Measurements from ENCODE around the gene ZFP92. TPM values are rescaled to one million over a fixed set of nuclear protein-coding genes. Genes with fewer than 3 reads are reported as not detected.
"Not testable (repeated sequence)": the region's sequence is repeated elsewhere in the genome, so short reads cannot be mapped to it uniquely, and the experiment has no call there.

The ZFP92 gene
- total and polyA plus RNA-seq, 2 donors (not counting 3 experiments of a cell fraction or from before 2014, with no cell fraction given): 0.36 to 1.2 TPM

DNA sequence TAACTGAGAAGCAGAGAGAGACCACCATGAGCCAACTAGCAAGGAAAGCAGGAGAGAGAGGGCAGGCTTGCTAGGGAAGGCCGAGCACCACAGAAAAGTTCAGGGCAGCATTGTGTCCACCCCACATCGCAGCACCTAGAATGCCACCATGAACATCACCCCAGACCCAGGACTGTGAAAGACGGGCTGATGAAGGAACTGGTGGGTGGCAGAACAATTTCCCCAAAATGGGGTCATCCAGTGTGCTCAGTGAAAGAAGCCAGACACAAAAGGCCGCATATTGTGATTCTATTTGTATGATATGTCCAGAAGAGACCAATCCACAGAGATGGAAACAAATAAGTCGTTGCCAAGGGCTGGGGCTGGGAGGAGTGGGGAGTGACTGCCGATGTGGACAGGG, 26.9 kb upstream of the ZFP92 start:
- CTCF ChIA-PET: no interaction called here
- H3K4me2 ChIP-seq (ENCODE audit: insufficient read depth, low read length): no peak overlapping the region

DNA sequence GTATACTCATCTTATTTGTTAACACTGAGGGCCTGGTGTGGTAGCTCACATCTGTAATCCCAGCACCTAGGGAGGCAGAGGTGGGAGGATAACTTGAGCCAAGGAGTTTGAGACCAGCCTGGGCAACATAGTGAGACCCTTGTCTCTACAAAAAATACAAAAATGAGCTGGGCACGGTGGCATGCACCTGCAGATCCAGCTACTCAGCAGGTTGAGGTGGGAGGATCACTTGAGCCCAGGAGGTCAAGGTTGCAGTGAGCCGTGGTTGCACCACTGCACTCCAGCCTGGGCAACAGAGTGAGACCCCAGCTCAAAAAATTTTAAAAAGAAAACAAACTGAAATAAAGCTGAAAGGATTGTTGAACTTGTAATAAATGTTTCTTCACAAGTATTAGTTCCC, 26.3 kb upstream of the ZFP92 start:
- H3K9me1 ChIP-seq (replicated peaks; ENCODE audit: control insufficient read depth, extremely low read depth, insufficient read depth, low read length); BruUV-seq (replicated peaks); H3K79me2 ChIP-seq (ENCODE audit: control insufficient read depth, insufficient read depth, low read length); H3K4me3 ChIP-seq (replicated peaks in 1 of 3; ENCODE audit: insufficient read depth in 1 of 3, low read depth in 1 of 3, low read length in 3 of 3); H3K4me2 ChIP-seq (ENCODE audit: insufficient read depth, low read length); POLR2A ChIA-PET; H3K9ac ChIP-seq (replicated peaks; ENCODE audit: extremely low read depth, insufficient read depth, low read length); H3K27ac ChIP-seq (ENCODE audit: insufficient read depth, low read depth, low read length); FAIRE-seq; CTCF ChIA-PET; DNase-seq (ENCODE audit: low read depth, low spot score); H3K36me3 ChIP-seq (ENCODE audit: control insufficient read depth in 2 of 2, extremely low read depth in 1 of 2, insufficient read depth in 2 of 2, low read length in 2 of 2); H3K4me1 ChIP-seq (ENCODE audit: control insufficient read depth, extremely low read depth, insufficient read depth, low read length); intact Hi-C loops (cut with micrococcal nuclease); H3K9me3 ChIP-seq (replicated peaks; ENCODE audit: control insufficient read depth, insufficient read depth, low read length); H2AFZ ChIP-seq (ENCODE audit: low read depth, low read length); dilution Hi-C loops (cut with MboI; ENCODE audit: extremely low pct_ligation_motif_present, low sequenced_read_pairs); H4K20me1 ChIP-seq (replicated peaks; ENCODE audit: control insufficient read depth, extremely low read depth, insufficient read depth, low read length); H3K27me3 ChIP-seq (ENCODE audit: control insufficient read depth in 2 of 2, insufficient read depth in 2 of 2, low read length in 2 of 2): not testable (repeated sequence)

More for the DNA sequence above, 26.9 kb upstream of the ZFP92 start:
- H3K27ac ChIP-seq (ENCODE audit: insufficient read depth, low read depth, low read length): no peak overlapping the region
- no peak overlapping the region for H3K9ac ChIP-seq (replicated peaks; ENCODE audit: extremely low read depth, insufficient read depth, low read length)
- H3K27me3 ChIP-seq (ENCODE audit: control insufficient read depth in 2 of 2, insufficient read depth in 2 of 2, low read length in 2 of 2): no peaks in the 10 kb centered on the region
- H3K9me3 ChIP-seq (replicated peaks; ENCODE audit: control insufficient read depth, insufficient read depth, low read length): no peaks in the 10 kb centered on the region
- no peaks in the 10 kb centered on the region for H3K4me1 ChIP-seq (ENCODE audit: control insufficient read depth, extremely low read depth, insufficient read depth, low read length)
- H2AFZ ChIP-seq (ENCODE audit: low read depth, low read length): no peak overlapping the region
- H4K20me1 ChIP-seq (replicated peaks; ENCODE audit: control insufficient read depth, extremely low read depth, insufficient read depth, low read length): no peaks in the 10 kb centered on the region
- dilution Hi-C loops (cut with MboI; ENCODE audit: extremely low pct_ligation_motif_present, low sequenced_read_pairs) (no loop called here), intact Hi-C loops (cut with micrococcal nuclease) (no loop called here)
- DNase-seq (ENCODE audit: low read depth, low spot score) (no peak), FAIRE-seq (no peak)
- no peaks in the 10 kb centered on the region for H3K9me1 ChIP-seq (replicated peaks; ENCODE audit: control insufficient read depth, extremely low read depth, insufficient read depth, low read length)
- POLR2A ChIA-PET: no interaction called here
- no peaks in the 10 kb centered on the region for H3K36me3 ChIP-seq (ENCODE audit: control insufficient read depth in 2 of 2, extremely low read depth in 1 of 2, insufficient read depth in 2 of 2, low read length in 2 of 2)
- no peak overlapping the region for H3K4me3 ChIP-seq (replicated peaks in 1 of 3; ENCODE audit: insufficient read depth in 1 of 3, low read depth in 1 of 3, low read length in 3 of 3)
- TF ChIP-seq POLR2AphosphoS5 (IDR thresholded peaks at IDR 0.05; ENCODE audit: insufficient read depth, low read depth, low read length) (no peak), FOS (IDR thresholded peaks at IDR 0.05; ENCODE audit: borderline replicate concordance, insufficient read depth, low read length) (no peak), POLR2A (IDR thresholded peaks at IDR 0.05; ENCODE audit: low read depth, low read length) (no peak), JUN (IDR thresholded peaks at IDR 0.05; ENCODE audit: borderline replicate concordance, insufficient read depth, insufficient read length, low read depth) (no peak), GATA2 (IDR thresholded peaks at IDR 0.05; ENCODE audit: insufficient read depth, insufficient read length, low read depth, low read length) (no peak), MYC (IDR thresholded peaks at IDR 0.05; ENCODE audit: low read depth, low read length) (no peak), EZH2 (IDR thresholded peaks at IDR 0.05; ENCODE audit: borderline replicate concordance, low read depth, low read length, severe bottlenecking) (no peak)
- TF ChIP-seq, protein P1, sequence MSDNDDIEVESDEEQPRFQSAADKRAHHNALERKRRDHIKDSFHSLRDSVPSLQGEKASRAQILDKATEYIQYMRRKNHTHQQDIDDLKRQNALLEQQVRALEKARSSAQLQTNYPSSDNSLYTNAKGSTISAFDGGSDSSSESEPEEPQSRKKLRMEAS (IDR thresholded peaks at IDR 0.05; ENCODE audit: insufficient read depth, insufficient read length): no peak
- TF ChIP-seq, protein P2, sequence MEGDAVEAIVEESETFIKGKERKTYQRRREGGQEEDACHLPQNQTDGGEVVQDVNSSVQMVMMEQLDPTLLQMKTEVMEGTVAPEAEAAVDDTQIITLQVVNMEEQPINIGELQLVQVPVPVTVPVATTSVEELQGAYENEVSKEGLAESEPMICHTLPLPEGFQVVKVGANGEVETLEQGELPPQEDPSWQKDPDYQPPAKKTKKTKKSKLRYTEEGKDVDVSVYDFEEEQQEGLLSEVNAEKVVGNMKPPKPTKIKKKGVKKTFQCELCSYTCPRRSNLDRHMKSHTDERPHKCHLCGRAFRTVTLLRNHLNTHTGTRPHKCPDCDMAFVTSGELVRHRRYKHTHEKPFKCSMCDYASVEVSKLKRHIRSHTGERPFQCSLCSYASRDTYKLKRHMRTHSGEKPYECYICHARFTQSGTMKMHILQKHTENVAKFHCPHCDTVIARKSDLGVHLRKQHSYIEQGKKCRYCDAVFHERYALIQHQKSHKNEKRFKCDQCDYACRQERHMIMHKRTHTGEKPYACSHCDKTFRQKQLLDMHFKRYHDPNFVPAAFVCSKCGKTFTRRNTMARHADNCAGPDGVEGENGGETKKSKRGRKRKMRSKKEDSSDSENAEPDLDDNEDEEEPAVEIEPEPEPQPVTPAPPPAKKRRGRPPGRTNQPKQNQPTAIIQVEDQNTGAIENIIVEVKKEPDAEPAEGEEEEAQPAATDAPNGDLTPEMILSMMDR (IDR thresholded peaks at IDR 0.05; ENCODE audit: extremely low read depth in 1 of 2, insufficient read depth in 1 of 2, low read depth in 1 of 2, low read length in 2 of 2): no peak
- BruUV-seq (replicated peaks): no TSS peak
- H3K79me2 ChIP-seq (ENCODE audit: control insufficient read depth, insufficient read depth, low read length): no peaks in the 10 kb centered on the region

Data from endothelial cell of umbilical vein (primary cell).